NCI-H526 treated with DMSO at 0.1 percent for 48 hours (cell line): Measurements from ENCODE around the gene LILRA5.
"Not testable (repeated sequence)": the region's sequence is repeated elsewhere in the genome, so short reads cannot be mapped to it uniquely, and the experiment has no call there.

ENCODE experiments used
- DNase-seq: peaks from one replicate; lab custom pipeline; 2025; lab: John Stamatoyannopoulos, UW

LILRA5 gene

DNA sequence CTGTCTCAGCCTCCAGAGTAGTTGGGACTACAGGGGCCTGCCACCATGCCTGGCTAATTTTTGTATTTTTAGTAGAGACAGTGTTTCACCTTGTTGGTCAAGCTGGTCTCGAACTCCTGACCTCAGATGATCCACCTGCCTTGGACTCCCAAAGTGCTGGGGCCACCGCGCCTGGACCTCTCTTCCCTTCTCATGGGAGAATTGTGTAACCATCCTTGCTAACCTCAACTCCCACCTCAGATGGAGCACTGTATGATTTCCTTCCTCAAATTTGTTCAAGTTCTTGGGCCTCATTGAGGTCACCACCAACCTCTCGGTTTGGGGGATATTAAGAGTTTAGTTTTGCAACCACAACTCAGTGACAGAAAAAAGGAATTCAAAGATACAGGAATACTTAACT lies 10.7 kb downstream of the LILRA5 start:
- no peak for DNase-seq

DNA sequence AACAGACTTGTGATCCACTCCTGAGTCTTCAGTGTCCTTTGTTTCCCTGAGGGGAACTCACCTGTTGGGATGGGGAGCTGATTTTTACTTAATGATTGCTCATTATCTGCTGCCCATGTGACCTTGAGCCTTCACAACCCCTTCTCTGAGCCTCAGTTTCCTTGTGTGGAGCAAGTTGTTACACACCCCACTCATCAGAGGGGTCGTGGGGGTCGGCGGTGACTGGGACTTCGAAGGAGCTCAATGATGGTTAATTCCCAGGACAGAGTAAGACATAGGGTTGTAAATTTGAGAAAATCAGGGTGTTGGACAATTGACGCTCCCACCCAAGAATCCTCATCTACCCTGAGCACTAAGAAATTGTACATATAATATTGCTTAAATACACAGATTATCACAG lies 13.5 kb downstream of the LILRA5 start:
- DNase-seq = no peak

GRCh38 chr19:54299126-54299498 lies 13.9 kb downstream of the LILRA5 start:
- DNase-seq = no peak

- DNase-seq = no peak
Observed at GRCh38 chr19:54298357-54299125, 14.4 kb downstream of the LILRA5 start.

GRCh38 chr19:54297759-54298305 lies 15.1 kb downstream of the LILRA5 start:
- no peak for DNase-seq

- DNase-seq = no peak
Observed at GRCh38 chr19:54294539-54294938, 18.4 kb downstream of the LILRA5 start.

DNA sequence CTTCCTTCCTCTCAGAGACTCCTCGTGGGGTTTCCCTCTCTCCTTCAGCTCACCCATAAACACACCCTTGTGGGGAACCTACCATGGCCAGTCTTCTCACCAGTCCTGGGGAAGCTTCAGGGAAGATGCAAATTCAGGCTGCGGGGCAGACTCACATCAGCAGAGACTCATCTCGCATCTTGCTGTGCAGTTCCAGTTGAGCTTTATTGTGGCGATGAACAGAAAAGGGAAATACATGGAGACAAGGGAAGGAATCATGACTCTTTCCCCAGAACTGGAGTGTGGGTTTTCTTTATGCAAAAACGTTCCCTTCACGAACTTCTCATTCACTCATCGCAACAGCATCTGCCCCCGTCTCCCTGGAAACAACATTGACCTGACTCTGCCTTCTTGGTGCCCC lies 23.8 kb downstream of the LILRA5 start:
- not testable (repeated sequence) for DNase-seq

DNA sequence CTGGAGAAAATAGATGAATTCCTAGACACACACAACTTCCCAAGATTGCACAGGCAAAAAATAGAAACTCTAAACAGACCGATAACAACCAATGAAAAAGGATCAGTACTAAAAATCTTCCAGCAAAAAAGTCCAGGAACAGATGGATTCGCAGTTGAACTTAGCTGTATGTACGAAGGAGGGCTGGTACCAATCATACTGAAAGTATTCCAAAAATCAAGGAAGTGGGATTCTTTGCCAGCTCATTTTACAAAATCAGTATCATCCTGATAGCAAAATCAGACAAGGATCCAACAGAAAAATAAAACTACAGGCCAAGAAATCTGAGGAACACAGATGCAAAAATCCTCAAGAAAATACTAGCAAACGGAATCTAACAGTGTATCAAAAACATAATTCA lies 25.5 kb downstream of the LILRA5 start:
- DNase-seq = no peak

DNA sequence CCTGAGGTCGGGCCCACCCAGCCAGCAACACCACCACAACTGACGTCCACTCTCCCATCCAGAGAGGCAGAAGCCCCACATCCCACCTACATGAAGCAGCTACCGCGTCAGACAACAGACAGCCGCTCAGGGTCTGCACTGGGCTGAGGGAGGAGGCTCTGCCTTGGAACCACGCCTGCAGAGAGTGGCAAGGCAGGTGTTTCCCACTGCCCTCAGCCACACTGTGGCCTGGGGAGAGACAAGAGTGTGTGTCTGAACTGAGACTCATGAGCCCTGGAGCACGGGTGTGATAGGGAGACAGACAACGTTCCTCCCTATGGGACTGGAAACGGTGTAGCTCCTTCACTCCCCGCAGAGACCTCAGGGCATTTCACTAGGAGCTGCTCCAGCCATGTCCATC lies 26.7 kb downstream of the LILRA5 start:
- DNase-seq = not testable (repeated sequence)

- not testable (repeated sequence) for DNase-seq
Observed at GRCh38 chr19:54285427-54286056, 27.4 kb downstream of the LILRA5 start.

GRCh38 chr19:54282686-54283470 lies 30.1 kb downstream of the LILRA5 start:
- no peak for DNase-seq

DNA sequence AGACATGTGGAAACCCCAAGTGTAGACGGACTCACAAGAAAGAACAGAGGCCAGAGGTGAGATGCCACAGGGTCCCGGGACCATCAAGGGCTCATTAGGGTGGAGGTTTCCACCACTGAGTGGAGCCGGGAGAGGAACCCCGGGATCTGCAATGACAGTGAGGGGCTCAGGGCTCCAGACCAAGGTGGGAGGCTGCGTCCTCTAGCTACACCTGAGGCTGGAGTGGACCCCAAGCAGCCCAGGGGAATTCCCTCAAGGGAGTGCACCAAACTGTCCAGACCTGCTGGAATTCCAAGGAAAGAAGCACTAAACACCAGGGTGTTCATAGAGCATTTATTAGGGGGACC lies 31.3 kb downstream of the LILRA5 start:
- not testable (repeated sequence) for DNase-seq

GRCh38 chr19:54281007-54281728 lies 31.8 kb downstream of the LILRA5 start, which contains the start of gene LILRB2:
TSS of gene LILRB2 (minus strand) at chr19:54281110. CDS start at chr19:54280496, 614 bp downstream.
- no peak for DNase-seq

DNA sequence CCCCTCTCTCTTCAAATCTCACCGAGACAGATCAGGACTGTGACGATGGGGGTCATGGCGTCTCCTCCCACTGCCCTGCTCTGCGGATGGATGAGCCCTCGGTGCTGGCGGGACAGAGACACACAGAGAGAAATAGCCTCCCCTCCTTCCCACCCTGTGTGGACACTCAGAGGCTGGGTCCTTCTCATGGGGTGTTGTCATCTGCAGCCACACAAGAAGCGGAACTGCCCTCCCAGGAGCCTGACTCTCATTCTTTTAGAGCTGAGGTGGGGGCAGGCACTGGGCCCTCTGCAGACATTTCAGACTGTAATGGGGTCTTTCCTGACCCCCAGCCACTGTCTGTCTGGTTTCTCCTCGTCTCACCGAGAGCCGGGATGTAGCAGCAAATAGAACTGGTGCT lies 32.5 kb downstream of the LILRA5 start:
- not testable (repeated sequence) for DNase-seq

DNA sequence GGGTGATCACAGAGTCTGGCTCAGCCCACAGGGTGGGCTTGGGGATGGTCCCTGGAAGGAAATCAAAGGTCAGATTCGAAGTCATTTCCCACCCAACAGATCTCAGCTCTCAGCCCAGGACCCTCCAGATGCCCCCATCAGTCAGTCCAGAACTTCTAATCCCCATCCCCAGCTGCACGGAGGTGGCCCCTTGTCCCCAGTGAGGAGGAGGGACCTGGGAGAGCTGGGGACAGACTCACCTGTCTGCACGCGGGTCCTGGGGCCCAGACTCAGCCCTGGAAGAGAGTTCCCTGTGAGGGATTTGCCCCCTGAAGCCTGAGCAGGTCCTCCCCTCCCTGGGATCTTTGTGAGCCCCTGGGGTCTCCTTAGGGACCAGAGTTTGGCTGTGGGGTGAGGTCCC lies 32.9 kb downstream of the LILRA5 start:
- not testable (repeated sequence) for DNase-seq

- no peak for DNase-seq
Observed at GRCh38 chr19:54279406-54279962, 33.5 kb downstream of the LILRA5 start.

DNA sequence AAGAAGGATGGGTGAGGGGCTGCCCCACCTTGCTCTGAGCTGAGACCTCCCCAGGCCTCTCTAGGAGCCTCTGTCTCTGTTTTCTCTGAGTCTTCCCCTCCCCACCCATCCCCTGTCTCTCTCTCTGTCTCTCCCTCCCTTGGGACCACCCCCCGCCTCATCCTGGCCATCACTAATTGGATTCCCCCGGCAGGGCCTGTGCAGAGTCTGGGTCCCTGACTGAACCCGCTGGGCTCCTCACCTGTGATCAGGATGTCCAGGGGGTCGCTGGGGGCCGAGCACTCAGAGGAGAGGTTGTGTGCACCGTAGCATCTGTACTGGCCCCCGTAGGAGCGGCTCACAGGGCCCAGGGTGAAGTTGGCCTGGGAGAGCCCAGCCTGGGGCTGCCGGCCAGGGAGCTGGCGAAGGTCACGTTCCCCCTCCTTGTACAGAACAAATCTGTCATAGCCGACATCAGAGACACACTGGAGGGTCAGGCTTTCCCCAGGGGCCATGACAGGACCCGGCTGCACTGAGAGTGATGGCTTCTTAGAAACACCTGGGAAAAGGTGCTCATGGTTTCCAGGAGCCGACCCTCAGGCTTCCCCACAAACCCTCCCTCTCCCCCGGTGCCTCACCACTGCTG lies 34.3 kb downstream of the LILRA5 start:
- DNase-seq = not testable (repeated sequence)

- DNase-seq = not testable (repeated sequence)
Observed at GRCh38 chr19:54278056-54278455, 34.9 kb downstream of the LILRA5 start.

- DNase-seq = not testable (repeated sequence)
Observed at GRCh38 chr19:54277111-54277615, 35.8 kb downstream of the LILRA5 start.

- no peak for DNase-seq
Observed at GRCh38 chr19:54275951-54276350, 37.0 kb downstream of the LILRA5 start.

GRCh38 chr19:54274516-54274915 lies 38.5 kb downstream of the LILRA5 start:
- DNase-seq = not testable (repeated sequence)
